Superior temporal gyrus (tissue), 1 donor: ENCODE results near the gene GTF2F2.
"Not testable (repeated sequence)": the region's sequence is repeated elsewhere in the genome, so short reads cannot be mapped to it uniquely, and the experiment has no call there.

Experiments
- DNase-seq: peaks from one replicate; pipeline ENCODE4 v3.0.0-alpha.2; 2016; ENCODE audit errors: extremely low spot score

The GTF2F2 gene

GRCh38 chr13:45249662-45250061 is 129.4 kb downstream of the GTF2F2 start:
- no peak for DNase-seq

- DNase-seq, result no peak
Observed at GRCh38 chr13:45254396-45254795, 134.1 kb downstream of the GTF2F2 start.

DNA sequence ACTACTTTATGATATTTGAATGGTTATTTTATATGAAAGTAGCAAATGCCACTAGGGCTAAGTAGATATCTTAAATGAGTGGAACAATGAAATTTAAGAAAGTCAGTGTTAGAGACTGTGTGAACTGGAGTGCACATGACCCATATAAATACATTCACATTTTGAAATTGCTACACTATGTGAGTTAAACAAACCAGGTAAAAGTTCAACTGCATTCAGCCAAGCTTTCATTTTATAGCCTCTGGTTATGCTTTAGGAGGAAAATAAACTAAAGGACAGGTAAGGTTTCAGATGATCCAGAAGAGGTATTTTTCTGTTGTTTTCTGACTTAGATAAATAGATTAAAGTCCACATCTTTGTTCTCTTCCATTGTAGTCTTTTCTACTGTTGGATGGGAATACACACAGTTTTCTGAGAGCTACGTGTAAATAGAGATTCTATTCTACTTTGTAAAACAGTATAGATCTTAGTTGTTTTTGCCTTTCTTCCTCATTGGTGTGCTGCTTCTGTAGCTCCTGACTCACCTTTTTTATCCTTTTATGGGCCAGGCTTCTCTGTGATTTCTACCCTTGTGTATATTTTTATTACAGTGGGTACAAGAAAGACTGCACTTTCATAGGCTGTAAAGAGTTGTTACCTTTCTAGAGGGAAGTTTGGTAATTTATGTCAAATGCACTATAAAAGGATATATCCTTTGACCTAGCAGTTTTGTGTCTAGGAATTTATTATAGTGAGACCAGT is 135.1 kb downstream of the GTF2F2 start:
- DNase-seq, result no peak

GRCh38 chr13:45256254-45256653 is 135.9 kb downstream of the GTF2F2 start:
- DNase-seq, result no peak

DNA sequence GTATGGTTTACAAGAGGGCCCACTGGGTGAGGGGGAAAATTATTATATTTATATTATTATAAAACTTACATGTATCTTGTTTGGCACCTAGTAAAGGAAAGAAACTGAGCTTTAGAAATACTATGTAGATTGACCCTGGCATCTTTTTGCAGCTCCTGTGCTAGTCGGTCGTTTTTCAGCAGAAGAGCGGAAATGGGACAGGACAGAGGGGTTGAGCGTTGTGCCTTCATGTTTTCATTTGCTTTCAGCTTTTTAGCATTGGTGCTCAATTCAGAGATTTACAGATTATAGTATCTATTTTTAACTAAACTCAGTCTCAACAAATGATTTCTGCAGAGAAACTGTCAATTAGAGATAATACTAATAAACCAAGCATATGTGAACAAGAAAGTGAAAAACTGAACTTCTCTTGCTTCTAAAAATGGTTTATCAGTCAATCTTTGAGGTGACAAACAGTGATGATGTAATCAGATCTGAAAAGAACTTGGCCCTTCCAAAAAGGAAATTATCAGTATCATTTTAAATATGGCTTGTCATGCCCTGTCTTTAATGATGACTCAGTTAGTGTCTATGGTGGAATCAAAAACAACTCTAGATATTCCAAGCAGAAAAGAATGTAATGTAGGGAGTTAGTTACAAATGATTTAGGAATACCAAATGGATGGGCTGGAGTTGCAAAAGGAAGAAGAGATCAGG is 137.5 kb downstream of the GTF2F2 start:
- no peak for DNase-seq

DNA sequence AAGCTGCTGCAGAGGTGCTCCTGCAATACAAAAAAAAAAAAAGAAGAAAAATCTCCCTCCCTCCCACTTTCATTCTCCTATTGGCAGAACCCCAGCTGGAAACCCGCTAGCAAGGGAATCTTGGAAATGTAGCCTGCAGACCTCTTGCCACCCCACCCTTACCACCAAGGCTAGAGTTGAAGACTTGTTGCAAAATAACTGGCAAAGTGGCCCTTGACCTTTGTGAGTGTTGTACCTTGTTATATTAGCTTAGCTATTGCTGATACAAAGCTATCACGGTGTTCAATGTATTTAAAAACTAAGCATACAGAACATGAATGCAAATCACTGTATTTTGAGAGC is 138.0 kb downstream of the GTF2F2 start:
- DNase-seq, result no peak

DNA sequence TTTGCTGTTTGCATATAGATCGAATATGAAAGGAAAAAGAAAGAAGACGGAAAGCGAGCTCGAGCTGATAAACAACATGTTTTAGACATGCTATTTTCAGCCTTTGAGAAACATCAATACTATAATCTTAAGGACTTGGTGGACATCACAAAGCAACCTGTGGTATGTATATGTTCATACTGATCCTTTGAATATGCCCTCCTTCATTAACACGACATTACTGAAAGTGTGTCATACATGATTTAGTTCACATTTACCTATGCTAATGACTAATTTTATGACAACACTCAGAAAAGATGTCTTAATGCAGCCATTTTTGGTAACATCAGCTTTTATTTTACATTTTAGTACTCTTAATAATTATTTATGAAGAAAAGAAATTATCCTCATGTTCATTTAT is 146.9 kb downstream of the GTF2F2 start:
- no peak for DNase-seq

DNA sequence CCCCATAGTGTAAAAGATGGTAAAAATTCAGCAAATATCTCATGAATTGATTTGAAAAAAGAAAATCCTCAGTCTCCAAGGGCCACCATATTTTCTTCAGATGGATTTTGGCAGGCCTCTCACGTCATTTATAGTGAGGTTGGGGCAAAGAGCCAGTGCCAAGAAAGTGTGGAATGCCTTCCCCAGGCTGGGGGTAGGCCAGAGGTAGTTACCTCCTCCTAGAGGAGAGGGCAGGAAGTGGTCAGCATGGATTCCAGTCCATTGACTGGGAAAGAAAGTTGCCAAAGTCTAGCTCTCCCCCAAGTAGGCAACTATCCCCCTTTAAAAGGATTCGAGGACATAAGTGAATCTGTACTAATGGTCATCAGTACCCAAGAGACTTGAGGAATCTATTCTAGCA is 148.9 kb downstream of the GTF2F2 start:
- DNase-seq, result no peak

DNA sequence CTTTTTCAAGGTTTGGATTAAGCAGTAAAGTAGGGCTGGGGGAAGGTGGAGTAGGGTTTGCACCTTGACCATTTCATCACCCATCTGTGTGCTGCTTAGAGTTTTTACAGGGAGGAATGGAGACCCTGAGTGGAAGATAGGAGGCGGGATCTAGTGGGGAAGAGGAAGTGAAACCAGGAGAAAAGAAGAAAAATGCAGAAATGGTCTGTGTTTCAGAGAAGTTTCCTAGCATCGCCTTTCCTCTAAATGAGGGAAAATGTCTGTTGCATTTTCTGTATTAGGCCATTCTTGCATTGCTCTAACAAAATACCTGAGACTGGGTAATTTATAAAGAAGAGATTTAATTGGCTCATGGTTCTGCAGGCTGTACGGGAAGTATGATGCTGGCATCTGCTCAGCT is 156.6 kb downstream of the GTF2F2 start:
- DNase-seq, result no peak

- DNase-seq, result peak; percentile 71
Observed at GRCh38 chr13:45278096-45278645, 157.9 kb downstream of the GTF2F2 start.

DNA sequence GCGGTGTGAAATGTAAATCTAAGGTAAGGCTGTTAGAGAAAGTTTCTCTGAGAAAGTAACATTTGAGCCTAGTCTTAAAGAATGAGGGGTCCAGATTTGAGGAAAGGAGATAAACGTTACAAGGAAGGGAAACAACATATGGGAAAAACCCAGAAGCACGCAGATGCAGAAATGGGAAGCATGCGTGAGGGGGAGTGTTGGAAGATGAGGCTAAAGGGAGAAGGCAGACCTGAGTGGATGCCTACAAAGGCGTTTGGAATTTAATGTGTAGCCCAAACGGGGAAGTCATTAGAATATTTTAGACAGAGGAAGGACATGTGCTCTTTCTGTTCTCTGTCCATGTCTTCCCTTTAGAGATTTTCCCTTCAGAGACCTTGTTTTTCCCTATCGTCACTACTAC is 159.7 kb downstream of the GTF2F2 start:
- no peak for DNase-seq

DNA sequence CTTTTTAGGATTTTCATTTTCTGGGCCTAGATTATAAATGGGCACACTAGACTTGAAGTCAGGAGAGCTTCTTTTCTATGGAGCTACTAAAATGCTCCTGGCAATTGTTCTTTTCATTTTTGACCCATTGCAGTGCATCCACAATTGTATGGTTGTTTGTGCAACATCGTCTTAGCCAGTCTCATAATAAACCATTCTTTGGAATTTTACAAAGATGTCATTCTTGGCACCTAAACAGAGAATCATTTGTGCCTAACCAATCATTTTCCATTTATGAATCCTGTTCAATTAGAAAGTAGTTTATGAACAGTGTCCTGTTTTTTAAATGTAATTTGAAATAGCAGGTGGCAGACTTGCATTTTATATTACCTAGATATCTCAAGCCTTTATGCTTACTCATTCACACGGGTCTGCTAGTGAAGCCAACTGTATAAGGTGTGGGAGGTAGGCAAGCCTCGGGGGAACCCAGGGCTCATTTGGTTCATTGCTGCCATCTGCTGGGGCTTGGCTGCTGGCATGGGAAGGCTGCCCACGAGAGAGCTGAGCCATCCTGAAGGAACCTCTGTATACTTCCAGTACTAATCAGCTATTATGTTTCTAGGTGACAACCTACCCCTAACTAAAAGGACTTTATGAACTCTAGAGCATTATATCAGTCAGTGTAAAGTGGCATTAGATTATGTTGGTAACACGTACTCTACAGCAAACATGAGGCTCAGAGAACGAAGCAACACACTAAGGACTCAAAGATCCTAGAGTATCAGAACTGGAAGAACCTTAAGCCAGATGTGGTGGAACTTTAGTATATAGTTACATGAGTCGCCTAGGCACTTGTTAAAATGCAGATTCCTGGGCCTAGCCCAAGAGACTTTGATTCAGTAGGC is 160.7 kb downstream of the GTF2F2 start:
- peak; percentile 97 for DNase-seq

DNA sequence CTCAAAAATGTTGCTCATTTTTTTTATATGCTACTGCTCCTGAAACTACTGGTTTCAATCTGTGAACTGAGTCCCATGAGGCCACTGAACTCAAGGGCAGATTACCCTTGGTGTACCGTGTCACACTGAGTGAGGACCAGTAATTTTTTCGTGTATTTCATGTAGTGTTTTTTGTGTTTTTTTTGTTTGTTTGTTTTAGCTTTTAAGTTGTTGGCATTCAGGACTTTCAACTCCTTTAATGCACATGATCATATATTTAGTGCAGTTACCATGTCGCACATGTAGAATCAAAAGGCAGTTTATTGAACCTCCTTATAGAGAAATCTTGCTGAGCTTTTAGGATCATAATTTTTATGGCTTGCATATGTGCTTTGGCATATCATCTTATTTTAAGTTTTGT is 162.7 kb downstream of the GTF2F2 start:
- no peak for DNase-seq

DNA sequence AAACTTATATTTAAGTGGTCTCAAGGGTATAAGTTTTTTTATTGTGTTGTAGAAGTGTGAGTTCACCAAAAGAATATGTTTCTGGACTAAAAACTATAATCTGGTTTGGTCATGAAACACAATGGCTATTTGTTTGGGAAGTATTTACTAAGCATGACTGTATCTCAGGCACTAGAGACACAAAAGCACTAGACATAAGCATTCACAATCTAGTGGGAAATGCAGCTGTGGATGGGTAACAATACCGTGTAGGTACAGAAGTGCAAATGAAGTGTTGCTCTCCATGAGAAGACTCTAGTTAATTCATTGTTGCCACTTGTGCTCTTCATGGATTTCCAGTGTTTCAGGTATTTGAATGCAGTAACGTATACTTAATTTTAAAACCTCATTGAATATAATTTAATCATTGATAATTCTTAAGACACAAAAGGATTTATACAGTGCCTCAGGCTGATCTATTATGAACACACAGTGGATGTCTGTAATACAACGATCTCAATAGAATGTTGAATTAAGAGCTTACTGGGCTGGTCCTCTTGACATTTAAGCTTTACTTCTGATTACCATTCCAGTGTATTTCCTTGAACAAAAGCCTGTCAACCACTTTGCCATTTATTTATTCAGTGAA is 169.7 kb downstream of the GTF2F2 start:
- no peak for DNase-seq

GRCh38 chr13:45292176-45292575 is 171.9 kb downstream of the GTF2F2 start:
- DNase-seq, result no peak

DNA sequence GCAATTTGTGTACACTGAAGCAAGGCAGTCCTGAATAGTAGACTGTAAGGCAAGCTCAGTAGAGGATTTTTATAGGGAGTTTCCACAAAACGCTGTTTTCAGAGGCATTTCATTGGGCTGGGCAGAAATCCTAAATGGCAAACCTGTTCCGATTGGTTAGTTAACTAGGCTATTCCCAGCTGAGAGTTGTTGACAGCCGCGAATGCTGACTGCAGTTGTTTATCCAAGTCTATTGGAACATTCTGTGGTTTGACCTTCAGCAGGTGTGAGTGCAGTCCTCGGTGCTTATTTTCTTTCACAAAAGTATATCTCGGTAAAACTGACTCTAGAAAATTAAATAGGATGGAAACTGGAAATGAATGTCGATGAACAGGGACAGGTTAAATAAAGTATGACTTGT is 175.2 kb downstream of the GTF2F2 start:
- DNase-seq, result no peak

- no peak for DNase-seq
Observed at GRCh38 chr13:45296259-45296658, 175.9 kb downstream of the GTF2F2 start.

DNA sequence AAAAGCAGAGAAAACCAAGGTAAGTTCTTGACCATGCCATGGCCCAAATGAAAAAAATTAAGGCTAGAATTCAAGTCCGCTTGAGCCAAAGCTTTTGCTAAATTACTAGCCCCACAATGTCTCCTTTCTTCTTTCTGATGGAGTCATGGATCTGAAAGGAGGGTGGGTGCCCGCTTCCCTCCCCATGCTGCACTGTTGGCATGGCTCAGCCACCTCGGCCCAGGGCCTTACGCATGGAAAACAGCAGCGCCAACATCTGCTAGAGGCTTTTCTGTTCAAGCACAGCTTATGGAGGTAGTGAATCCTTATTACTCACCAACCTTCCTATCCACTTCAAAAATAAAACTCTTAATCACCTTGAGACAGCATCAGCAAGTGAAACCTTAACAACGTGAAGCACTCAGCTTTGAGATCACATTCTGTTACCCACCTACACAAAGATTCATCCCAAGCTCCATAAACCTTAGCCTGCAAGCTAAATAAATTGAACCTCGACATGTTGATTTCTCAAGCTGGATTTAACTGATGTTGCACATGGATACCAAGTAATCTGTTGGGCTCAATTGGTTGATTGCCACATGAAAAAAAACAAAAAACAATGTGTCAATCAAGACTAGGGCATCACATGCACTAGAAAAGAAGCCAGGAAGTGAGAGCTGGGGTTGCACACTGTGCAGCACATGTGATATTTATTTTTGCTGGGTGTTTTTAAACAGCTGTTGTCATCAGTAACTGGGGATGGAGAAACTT is 177.3 kb downstream of the GTF2F2 start:
- DNase-seq, result peak; percentile 54

DNA sequence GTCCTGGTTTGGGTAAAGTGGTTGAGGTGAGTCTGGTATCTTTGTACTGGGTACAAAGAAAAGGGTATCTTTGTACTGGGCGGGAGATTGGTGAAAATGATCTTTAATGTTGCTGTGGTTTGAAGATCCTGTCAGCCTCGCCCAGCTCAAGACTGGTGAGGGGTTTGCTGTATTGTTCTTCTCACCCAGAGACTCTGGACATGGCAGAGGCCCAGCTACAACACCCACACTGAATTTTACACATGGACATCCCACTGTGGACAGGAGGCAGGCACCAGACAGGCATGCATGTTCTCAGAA is 177.8 kb downstream of the GTF2F2 start:
- no peak for DNase-seq

DNA sequence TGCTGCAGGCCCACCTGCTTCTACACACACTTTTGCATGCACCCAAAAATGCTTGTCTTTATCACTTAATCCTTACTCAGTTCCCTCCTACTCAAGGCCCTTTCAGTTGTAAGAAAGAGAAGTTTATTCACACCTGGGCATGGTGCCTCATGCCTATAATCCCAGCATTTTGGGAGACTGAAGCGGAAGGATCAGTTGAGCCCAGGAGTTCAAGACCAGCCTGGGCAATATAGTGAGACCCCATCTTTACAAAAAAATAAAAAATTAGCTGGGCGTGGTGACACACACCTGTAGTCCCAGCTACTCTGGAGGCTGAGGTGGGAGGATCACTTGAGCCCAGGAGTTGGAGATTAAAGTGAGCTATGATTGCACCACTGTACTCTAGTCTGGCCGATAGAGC is 178.2 kb downstream of the GTF2F2 start:
- DNase-seq, result not testable (repeated sequence)

DNA sequence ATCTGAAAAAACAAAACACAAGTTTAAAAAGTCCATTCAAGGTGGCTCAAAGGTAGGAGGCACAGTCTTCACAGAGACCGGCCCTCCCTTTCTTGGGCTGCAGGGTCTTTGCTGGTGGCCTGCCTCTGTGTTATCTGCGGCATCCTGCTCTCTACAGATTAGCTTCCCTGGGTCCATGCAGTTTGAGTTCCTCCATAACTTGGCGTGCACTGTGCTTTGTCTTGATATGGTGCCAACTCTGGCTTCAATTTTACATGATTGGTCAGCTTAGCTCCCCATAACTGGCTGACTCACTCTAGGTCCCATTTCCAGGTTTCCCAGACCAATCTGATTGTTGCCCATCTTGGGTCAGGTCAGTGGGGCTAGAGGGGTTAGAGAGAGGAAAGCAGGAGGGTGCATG is 178.9 kb downstream of the GTF2F2 start:
- DNase-seq, result no peak
